Gastroesophageal sphincter (tissue), 3 donors: ENCODE results near the gene ZCCHC3.

Experiments used
- EP300 ChIP-seq: sonication (generic); formaldehyde crosslinking; IDR thresholded peaks from one replicate; pipeline ENCODE4 v1.6.1; 2017; ENCODE audit warnings: antibody characterized with exemption, mild to moderate bottlenecking
- POLR2A ChIP-seq, 2 donors: fragments of 450-650 bp; IDR thresholded peaks; one replicate each; pipeline ENCODE4 v1.6.1; 2017; ENCODE audit warnings: antibody characterized with exemption in 2 of 2, mild to moderate bottlenecking in 2 of 2, moderate library complexity in 1 of 2
- POLR2AphosphoS5 ChIP-seq: sonication (generic); formaldehyde crosslinking; IDR thresholded peaks from one replicate; pipeline ENCODE4 v1.6.1; 2017; ENCODE audit warnings: antibody characterized with exemption
- TF ChIP-seq, protein P1 (sequence below), 4 experiments: fragments of 200-600 bp in 2 of 4; fragments of 450-650 bp in 2 of 4; sonication (generic) in 1 of 4; IDR thresholded peaks; one replicate each; pipeline ENCODE4 v1.5.1; 2017 to 2019; ENCODE audit warnings: antibody characterized with exemption in 4 of 4, mild to moderate bottlenecking in 2 of 4, moderate library complexity in 2 of 4

DNA sequence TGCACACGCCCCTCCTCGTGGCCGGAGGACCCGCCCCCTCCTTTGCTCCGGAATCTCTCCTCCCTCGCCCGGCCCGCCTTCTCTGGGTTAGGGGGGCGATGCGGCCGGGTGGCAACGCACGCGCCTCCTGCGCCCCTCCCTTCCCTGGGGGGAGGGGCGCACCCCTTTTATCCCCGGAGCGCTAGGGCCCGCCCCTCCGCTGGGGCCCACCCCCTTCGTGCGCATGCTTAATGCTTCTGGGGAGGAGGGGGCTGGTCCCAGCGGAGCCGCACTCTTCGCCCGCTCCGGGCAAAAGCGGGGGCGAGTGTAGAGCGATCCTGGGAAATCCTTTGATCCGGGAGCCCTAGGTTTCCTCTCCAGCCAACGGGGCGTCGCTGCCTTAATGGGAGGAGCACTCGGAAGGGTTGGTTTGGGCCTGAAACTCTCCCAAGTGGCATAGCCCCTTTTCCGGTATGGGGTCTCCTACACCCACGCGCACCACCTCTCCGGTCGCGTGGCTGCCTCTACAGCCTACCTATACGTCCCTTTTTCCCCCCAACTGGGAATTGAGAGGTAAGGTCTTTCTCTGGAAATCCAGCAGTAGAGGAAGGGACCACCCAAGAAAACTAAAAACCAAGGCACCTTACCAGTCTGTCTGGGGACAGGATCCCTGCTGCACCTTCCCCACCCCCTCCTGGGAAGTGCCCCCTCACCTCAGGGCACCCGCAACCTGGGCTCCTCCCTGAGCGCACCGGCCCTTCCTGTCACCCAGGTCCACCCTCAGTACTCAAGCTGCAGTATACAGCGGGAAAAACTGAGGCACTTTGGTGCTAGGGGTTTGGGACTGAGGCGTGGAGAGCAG lies 30.0 kb downstream of the ZCCHC3 start:
- TF ChIP-seq, protein P1, sequence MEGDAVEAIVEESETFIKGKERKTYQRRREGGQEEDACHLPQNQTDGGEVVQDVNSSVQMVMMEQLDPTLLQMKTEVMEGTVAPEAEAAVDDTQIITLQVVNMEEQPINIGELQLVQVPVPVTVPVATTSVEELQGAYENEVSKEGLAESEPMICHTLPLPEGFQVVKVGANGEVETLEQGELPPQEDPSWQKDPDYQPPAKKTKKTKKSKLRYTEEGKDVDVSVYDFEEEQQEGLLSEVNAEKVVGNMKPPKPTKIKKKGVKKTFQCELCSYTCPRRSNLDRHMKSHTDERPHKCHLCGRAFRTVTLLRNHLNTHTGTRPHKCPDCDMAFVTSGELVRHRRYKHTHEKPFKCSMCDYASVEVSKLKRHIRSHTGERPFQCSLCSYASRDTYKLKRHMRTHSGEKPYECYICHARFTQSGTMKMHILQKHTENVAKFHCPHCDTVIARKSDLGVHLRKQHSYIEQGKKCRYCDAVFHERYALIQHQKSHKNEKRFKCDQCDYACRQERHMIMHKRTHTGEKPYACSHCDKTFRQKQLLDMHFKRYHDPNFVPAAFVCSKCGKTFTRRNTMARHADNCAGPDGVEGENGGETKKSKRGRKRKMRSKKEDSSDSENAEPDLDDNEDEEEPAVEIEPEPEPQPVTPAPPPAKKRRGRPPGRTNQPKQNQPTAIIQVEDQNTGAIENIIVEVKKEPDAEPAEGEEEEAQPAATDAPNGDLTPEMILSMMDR (IDR thresholded peaks at IDR 0.05), result no peak
- TF ChIP-seq EP300 (no peak), POLR2A (IDR thresholded peaks at IDR 0.05) (peak; percentile 12 to 32), POLR2AphosphoS5 (peak; percentile 54)
